HEK293T (cell line): Measurements from ENCODE around the gene CIDEB.

Experiments used
- BHLHE40 ChIP-seq: fragments of 450-650 bp; IDR thresholded peaks from 2 replicates; pipeline ENCODE4 v1.6.1; 2016; ENCODE audit warnings: mild to moderate bottlenecking, moderate library complexity, borderline replicate concordance
- CTBP1 ChIP-seq: fragments of 450-650 bp; IDR thresholded peaks from 2 replicates; pipeline ENCODE4 v1.6.1; 2016; ENCODE audit warnings: borderline replicate concordance
- FOXA1 ChIP-seq: fragments of 450-650 bp; IDR thresholded peaks from 2 replicates; pipeline ENCODE4 v1.6.1; 2016; ENCODE audit warnings: mild to moderate bottlenecking
- FOXK2 ChIP-seq: fragments of 450-650 bp; IDR thresholded peaks from 2 replicates; pipeline ENCODE4 v1.6.1; 2016; ENCODE audit warnings: mild to moderate bottlenecking
- HDGF ChIP-seq: fragments of 450-650 bp; IDR thresholded peaks from 2 replicates; pipeline ENCODE4 v1.6.1; 2017; ENCODE audit warnings: antibody characterized with exemption, borderline replicate concordance
- NFRKB ChIP-seq: fragments of 450-650 bp; IDR thresholded peaks from 2 replicates; pipeline ENCODE4 v1.6.1; 2016; ENCODE audit warnings: mild to moderate bottlenecking, moderate library complexity
- SP1 ChIP-seq: fragments of 450-650 bp; IDR thresholded peaks from 2 replicates; pipeline ENCODE4 v1.6.1; 2017
- SUZ12 ChIP-seq: fragments of 450-650 bp; IDR thresholded peaks from 2 replicates; pipeline ENCODE4 v1.6.1; 2016; ENCODE audit warnings: mild to moderate bottlenecking
- TARDBP ChIP-seq: fragments of 450-650 bp; IDR thresholded peaks from 2 replicates; pipeline ENCODE4 v1.6.1; 2016
- ZNF384 ChIP-seq: fragments of 450-650 bp; IDR thresholded peaks from 2 replicates; pipeline ENCODE4 v1.6.1; 2016

DNA sequence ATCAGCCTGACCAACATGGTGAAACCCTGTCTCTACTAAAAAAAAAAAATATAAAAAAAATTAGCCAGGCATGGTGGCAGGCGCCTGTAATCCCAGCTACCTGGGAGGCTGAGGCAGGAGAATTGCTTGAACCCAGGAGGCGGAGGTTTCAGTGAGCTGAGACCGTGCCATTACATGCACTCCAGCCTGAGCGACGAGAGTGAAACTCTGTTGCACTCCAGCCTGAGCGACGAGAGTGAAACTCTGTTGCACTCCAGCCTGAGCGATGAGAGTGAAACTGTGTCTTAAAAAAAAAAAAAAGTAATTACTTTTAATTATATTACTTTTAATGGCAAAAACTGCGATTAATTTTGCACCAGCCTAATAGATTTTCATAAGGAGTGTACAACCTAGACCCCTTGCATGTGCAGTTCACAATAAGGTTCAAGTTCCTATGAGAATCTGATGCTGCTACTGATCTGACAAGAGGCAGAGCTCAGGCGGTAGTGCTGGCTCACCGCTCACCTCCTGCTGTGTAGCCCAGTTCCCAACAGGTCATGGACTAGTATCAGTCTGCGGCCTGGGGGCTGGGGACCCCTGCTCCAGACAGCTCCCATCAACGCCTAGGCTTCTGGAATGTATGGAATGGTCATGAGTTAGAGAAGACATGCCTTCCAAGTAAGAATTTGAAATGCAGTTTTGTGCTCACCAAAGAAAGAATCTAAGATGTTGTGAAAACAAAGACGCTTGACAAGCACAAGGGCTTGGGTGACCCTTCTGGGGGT, 13.6 kb upstream of the CIDEB start:
- TF ChIP-seq FOXK2, result no peak
- TF ChIP-seq BHLHE40, result no peak
- TF ChIP-seq TARDBP, result no peak
- TF ChIP-seq HDGF, result no peak
- TF ChIP-seq ZNF384, result no peak
- TF ChIP-seq SP1, result no peak
- TF ChIP-seq SUZ12, result no peak
- TF ChIP-seq NFRKB, result no peak
- TF ChIP-seq CTBP1, result no peak
- no peak for TF ChIP-seq FOXA1
